CD4-positive, alpha-beta T cell treated with Interleukin-12 subunit alpha and Interleukin-12 subunit beta, for 1 hour (primary cell): ENCODE results near the gene CKM.
"Not testable (repeated sequence)": the region's sequence is repeated elsewhere in the genome, so short reads cannot be mapped to it uniquely, and the experiment has no call there.

ENCODE experiments used
- DNase-seq: peaks from one replicate; pipeline ENCODE4 v3.0.0-alpha.2; 2020

Gene CKM

GRCh38 chr19:45348367-45349125 lies 25.9 kb upstream of the CKM start:
- DNase-seq: no peak

- DNase-seq: no peak
Measured at GRCh38 chr19:45347570-45348366, 25.1 kb upstream of the CKM start.

DNA sequence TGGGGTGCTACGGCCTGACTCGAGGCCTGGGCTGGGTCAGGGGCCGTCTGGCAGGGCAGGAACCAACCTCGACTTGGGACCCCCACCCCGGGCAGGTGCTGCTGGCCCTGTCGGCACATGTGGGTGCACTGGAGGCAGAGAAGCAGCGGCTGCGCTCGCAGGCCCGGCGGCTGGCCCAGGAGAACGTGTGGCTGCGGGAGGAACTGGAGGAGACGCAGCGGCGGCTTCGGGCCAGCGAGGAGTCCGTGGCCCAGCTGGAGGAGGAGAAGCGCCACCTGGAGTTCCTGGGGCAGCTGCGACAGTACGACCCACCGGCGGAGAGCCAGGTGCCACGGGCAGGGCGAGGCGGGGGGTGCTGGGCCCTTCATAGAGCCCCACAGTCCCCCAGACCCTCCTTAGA lies 23.8 kb upstream of the CKM start:
- no peak for DNase-seq

GRCh38 chr19:45345506-45345860 lies 22.8 kb upstream of the CKM start:
- no peak for DNase-seq

DNA sequence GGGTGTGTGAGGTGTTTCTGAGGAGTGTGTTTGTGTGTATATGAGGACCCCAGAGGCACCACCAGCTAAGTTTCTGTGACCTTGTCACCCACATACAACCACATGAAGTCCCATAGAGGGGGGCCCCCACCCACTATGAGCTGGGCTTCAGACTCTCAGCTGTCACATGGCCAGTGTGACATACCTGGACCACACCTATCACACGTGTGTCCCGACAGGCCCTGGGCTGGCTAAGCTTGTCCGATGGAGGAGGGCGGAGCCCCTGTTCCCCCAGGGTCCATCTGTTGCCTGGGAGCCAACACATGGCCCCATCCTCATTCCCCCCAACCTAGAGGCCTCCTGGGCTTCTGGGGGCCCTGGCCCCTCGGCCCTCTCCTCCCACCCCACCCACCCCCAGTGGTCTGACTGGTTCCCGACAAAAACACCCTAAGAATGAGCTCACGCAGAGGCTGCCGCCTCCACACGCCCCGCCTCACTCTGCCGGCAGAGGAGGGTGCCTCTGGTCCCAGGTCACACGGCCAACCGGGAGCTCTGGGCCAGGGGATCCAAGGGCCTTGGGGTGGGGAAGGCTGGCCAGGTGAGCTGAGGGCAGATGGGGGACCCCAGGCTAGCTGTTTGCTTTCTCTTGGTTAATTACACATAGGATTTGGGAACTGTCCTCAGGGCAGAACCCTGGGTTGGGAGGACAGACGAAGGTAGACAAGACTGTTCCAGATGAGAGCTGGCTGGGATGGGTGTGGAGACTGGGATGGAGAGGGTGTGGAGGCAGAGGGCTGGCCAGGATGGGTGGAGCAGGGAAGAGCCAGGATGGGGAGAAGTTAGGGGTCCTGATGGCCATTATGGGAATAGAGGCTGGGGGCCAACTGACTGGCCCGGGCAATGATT lies 22.2 kb upstream of the CKM start:
- DNase-seq: no peak

DNA sequence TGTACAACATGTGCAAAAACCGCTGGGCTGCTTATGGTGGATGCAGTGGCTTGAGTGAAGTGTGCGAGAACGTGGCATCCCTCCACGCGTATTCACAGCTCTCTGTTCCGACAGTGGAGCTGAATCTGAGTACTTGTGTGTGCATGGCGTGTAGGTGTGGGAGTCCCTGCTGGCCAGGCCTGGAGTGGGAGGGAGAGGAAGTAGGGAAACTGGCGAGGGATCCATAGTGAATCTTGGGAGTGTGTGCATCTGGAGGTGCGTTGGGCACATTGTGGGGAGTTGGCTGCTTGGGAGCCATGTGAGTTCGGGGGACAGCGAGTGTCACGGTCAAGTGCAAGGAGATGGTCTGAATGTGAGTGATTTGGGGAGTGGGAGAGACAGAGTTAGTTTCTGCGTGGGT lies 20.2 kb upstream of the CKM start:
- no peak for DNase-seq

- peak; percentile 5 for DNase-seq
Measured at GRCh38 chr19:45340899-45341453, 18.3 kb upstream of the CKM start.

- peak; percentile 38 for DNase-seq
Measured at GRCh38 chr19:45340232-45340898, 17.7 kb upstream of the CKM start, which contains the start of gene KLC3. Gene KLC3 (plus strand): TSS chr19:45340750. CDS start chr19:45345542, 4,792 bp downstream.

DNA sequence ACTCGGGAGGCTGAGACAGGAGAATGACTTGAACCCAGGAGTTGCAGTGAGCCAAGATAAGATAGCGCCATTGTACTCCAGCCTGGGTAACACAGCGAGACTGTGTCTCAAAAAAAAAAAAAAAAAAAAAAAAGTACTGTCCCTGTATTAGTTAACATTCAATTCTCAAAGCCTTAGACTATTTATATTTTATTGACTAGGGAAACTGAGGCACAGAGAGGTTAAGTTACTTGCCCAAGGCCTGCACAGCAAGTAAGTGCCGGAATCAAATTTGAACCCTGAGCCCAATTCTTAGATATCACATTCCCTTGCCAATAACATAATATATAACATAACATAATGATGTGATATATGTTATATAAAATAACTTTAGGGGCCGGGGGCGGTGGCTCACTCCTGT lies 17.0 kb upstream of the CKM start:
- no peak for DNase-seq

DNA sequence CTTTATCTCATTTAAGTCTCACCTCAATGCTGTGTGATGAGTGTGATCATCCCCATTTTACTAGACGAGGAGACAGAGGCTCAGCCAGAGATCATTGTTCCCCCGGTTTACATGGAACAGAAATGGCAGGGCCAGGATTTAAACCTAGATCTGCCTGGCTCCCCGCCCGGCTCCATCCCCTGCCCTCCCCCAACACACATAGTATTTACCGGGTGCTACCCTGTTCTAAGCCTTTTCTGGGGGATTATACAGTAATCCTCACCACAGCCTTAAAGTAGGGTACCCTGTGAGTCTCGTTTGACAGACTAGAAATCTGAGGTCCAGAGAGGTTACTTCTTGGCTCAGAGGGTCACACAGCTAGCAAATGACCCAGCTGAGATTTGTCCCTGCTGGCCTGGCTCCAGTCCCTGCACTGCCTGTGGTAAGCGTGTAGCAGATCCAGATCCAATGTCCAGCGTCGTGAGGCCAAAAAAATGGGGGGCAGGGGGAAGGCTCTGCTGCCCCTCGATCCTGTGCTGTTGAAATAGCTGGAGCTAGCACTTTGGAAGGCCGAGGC lies 14.1 kb upstream of the CKM start:
- no peak for DNase-seq

- DNase-seq: not testable (repeated sequence)
Measured at GRCh38 chr19:45334881-45335280, 12.2 kb upstream of the CKM start.

- no peak for DNase-seq
Measured at GRCh38 chr19:45333609-45334303, 11.1 kb upstream of the CKM start.

GRCh38 chr19:45331411-45331810 lies 8.7 kb upstream of the CKM start:
- no peak for DNase-seq

GRCh38 chr19:45327404-45328143 lies 4.9 kb upstream of the CKM start:
- DNase-seq: no peak

GRCh38 chr19:45324349-45324907 lies 1.8 kb upstream of the CKM start:
- no peak for DNase-seq

DNA sequence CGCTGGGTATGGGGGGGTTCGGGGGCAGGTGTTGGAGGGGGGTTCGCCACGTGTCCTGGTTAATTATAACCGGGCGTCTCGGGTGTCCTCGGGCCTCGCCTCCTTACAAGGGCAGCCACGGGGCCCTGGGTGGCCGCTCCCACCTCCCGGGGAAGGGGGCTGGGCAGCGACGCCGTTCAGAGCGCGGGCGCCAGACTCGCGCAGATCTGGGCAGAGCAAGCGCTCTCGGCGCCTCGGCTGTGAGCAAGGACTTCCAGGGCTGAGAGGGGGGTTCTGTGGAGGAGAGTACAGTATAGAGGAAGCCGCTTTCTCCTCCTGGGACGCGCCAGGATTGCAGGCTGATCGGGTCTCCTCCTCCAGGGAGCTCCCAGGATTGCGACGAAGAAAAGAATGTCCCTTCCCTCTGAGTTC lies 1.0 kb upstream of the CKM start:
- no peak for DNase-seq

DNA sequence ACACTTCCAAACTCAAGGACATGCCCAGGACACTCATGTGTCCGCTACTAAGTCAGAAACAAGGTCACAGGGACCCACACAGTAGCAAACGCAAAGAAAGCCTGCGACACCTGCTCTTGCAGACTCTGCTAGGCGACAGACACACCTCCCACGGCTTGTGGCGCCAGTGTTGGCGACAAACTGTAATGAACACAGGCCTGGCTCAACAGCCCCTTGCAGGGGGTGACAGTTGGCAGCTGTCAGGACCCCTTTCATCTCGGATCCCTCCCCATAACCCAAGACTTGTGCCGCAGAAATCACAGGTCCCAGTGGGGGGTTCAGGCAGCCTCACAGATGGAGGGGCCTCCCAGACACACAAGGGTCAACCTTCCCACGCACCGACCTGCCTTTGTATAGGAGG lies 364 bp downstream of the CKM start:
- DNase-seq: no peak

- no peak for DNase-seq
Measured at GRCh38 chr19:45321848-45322247, 827 bp downstream of the CKM start.

DNA sequence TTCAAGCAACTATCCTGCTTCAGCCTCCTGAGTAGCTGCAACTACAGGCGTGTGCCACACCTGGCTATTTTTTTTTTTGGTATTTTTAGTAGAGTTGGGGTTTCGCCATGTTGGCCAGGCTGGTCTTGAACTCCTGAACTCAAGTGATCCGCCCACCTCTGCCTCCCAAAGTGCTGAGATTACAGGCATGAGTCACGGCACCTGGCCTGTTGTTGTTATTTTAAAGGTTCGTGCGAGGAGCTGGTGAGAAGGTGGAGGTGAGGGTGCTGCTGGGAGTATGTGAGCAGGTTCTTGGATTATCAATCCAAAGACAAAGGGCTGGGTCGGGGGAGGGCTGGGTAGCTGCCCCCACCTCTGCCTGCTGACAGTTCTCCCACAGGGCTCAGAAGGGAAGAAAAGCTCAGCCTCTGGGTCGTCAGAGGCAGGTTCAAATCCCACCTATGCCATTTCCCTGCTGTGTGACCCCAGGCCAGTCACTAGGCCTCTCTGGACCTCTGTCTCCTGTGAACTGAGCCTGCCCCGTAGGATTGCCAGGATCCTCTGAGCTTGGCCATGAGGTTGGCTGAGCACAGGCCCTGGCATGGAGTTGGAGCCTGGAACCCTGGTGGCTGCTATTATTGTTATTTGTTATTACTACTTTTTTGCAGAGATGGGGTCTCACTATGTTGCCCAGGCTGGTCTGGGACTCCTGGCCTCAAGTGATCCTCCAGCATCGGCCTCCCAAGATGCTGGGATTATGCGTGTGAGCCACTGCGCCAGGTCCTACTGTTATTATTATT lies 1.5 kb downstream of the CKM start:
- DNase-seq: no peak

DNA sequence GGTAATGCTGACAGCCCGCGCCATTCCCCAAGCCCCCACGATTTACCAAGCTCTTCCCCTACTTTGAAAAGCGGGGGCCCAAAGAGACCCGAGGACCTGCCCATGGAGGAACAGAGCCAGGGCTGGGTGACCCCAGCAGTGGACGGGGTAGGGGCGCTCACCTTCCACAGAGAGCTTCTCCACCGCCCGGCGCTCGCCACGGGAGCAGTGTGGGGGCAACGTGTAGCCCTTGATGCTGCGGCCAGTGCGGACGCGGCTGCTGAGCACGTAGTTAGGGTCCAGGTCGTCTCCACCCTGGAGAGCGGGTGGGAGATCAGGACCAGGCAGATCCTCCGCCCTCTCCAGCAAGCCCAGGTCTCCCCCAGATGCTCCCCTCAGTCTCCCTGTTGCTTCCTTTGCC lies 7.4 kb downstream of the CKM start:
- no peak for DNase-seq
